Measurements from ENCODE around the gene METTL15.
"Not testable (repeated sequence)": the region's sequence is repeated elsewhere in the genome, so short reads cannot be mapped to it uniquely, and the experiment has no call there.

Gene METTL15

GRCh38 chr11:28137832-28138231, 29.6 kb downstream of the METTL15 start:
- H3K36me3 Mint-ChIP-seq, result peaks cover 67% of the 10 kb centered on the region
- H3K9me3 Mint-ChIP-seq, result peaks cover 26% of the 10 kb centered on the region
- ATAC-seq, result no peak
- no peaks in the 10 kb centered on the region for H3K27me3 Mint-ChIP-seq
- H3K27ac Mint-ChIP-seq, result no peak overlapping the region
- H3K4me3 Mint-ChIP-seq, result no peak overlapping the region
- H3K4me1 Mint-ChIP-seq, result no peaks in the 10 kb centered on the region

DNA sequence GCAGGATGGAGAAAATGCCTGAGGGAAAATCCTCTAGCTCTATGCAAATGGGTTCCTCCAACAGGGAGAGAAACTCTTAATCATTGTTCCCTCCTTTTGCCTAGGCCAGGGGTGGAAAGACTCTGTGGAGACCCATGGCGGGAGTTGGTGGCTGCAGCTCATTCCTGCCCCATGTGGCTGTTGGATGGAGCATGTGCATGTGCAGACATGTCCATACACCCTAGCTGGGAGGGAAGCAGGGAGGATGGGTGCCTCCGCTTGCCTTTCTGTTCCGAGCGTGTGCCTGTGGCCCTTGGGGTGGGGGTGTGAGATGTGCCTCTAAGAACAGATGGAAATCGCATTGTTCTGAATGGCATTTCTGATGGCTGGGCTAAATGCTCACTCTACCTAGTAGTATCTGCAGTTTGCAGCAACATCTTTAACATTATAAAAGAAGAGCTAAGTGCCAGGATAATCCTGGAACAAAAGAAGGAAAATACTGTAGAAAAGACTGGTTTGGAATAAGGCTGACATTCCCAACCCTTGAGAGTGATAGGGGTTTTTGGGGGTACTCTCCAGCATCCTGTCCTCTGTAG, 31.7 kb downstream of the METTL15 start:
- no peak for ATAC-seq
- peaks cover 26% of the 10 kb centered on the region for H3K9me3 Mint-ChIP-seq
- no peak overlapping the region for H3K4me3 Mint-ChIP-seq
- no peak overlapping the region for H3K27ac Mint-ChIP-seq
- no peaks in the 10 kb centered on the region for H3K27me3 Mint-ChIP-seq
- H3K36me3 Mint-ChIP-seq, result peaks cover 53% of the 10 kb centered on the region
- H3K4me1 Mint-ChIP-seq, result peaks cover 7% of the 10 kb centered on the region

DNA sequence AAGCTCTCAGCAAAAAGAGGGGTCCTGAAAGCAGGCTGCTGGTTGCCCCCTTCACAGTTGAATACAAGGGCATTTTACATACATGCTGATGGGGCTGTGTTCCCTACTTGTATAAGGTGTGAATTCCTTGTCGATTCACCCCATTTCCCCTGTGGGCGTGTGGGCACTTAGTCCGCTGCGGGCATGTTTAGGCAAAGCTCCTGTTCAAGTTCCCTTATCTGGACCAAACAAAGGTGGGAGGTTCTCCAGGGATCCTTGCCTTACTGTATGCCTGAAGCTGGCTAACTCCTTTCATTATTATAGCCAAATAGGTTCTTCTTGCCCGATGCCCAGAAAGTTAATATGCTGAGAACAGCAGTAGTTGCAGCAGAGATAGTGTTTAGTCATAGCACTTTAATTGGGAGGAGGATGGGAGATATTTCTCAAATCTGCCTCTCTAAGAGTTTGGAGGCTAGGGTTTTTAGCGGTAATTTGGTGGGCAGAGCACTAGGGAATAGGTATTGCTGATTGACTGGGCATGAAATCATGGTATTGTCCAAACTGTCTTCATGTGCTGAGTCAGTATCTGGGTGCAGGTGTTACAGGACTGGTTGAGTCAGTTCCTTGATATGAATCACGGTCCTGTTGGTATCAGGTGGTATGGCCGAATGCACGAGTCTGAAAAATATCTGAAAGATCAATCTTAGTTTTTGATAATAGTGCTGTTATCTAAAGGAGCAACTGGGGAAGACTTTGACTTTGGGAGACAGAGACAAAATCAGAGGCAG, 32.7 kb downstream of the METTL15 start:
- no peak for ATAC-seq
- H3K4me1 Mint-ChIP-seq, result peaks cover 7% of the 10 kb centered on the region
- H3K9me3 Mint-ChIP-seq, result peaks cover 25% of the 10 kb centered on the region
- H3K27ac Mint-ChIP-seq, result no peak overlapping the region
- peaks cover 44% of the 10 kb centered on the region for H3K36me3 Mint-ChIP-seq
- H3K4me3 Mint-ChIP-seq, result no peak overlapping the region
- H3K27me3 Mint-ChIP-seq, result no peaks in the 10 kb centered on the region

- Mint-ChIP-seq H3K4me1 (peaks cover 7% of the 10 kb centered on the region), H3K36me3 (peaks cover 29% of the 10 kb centered on the region), H3K27ac (no peak overlapping the region), H3K9me3 (peaks cover 19% of the 10 kb centered on the region), H3K27me3 (no peaks in the 10 kb centered on the region), H3K4me3 (no peak overlapping the region)
- ATAC-seq, result no peak
These were observed 34.5 kb downstream of the METTL15 start for GRCh38 chr11:28142724-28143123.

DNA sequence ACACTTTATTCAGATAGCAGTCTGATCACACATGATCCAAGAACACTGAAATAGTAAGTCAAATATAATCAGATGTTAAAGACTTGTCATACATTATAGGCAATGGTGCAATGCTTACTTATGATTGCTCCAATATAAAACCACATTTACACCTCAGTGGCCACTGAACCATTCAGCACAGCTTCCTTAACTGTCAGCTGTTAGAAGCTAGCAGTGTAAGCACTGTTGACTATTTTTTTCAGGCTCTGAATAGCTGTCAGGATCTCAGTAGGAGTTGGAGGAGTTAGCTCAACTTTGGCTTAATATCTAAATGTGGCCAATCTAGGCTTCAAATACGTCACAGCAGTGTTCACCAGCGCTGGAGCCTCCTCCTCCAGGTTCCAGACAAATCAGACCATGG, 36.6 kb downstream of the METTL15 start:
- Mint-ChIP-seq H3K9me3 (peaks cover 13% of the 10 kb centered on the region), H3K27ac (no peak overlapping the region), H3K27me3 (no peaks in the 10 kb centered on the region), H3K4me1 (peaks cover 7% of the 10 kb centered on the region), H3K36me3 (peaks cover 22% of the 10 kb centered on the region), H3K4me3 (no peak overlapping the region)
- no peak for ATAC-seq

- ATAC-seq, result no peak
- peaks cover under 1% of the 10 kb centered on the region for H3K9me3 Mint-ChIP-seq
- no peaks in the 10 kb centered on the region for H3K27me3 Mint-ChIP-seq
- no peak overlapping the region for H3K4me3 Mint-ChIP-seq
- H3K4me1 Mint-ChIP-seq, result peaks cover 7% of the 10 kb centered on the region
- no peak overlapping the region for H3K27ac Mint-ChIP-seq
- peaks cover 15% of the 10 kb centered on the region for H3K36me3 Mint-ChIP-seq
These were observed 38.0 kb downstream of the METTL15 start for GRCh38 chr11:28146123-28146751.

GRCh38 chr11:28152743-28153142, 44.6 kb downstream of the METTL15 start:
- H3K27ac Mint-ChIP-seq, result no peak overlapping the region
- no peaks in the 10 kb centered on the region for H3K27me3 Mint-ChIP-seq
- no peak for ATAC-seq

GRCh38 chr11:28153586-28153985, 45.4 kb downstream of the METTL15 start:
- Mint-ChIP-seq H3K4me3 (no peak overlapping the region), H3K4me1 (no peaks in the 10 kb centered on the region), H3K9me3 (peaks cover 3% of the 10 kb centered on the region), H3K36me3 (peaks cover 42% of the 10 kb centered on the region), H3K27me3 (no peaks in the 10 kb centered on the region), H3K27ac (no peak overlapping the region)
- ATAC-seq, result no peak

More at GRCh38 chr11:28152743-28153142, 44.6 kb downstream of the METTL15 start:
- peaks cover 40% of the 10 kb centered on the region for H3K36me3 Mint-ChIP-seq
- no peaks in the 10 kb centered on the region for H3K9me3 Mint-ChIP-seq
- H3K4me3 Mint-ChIP-seq, result no peak overlapping the region
- no peaks in the 10 kb centered on the region for H3K4me1 Mint-ChIP-seq

DNA sequence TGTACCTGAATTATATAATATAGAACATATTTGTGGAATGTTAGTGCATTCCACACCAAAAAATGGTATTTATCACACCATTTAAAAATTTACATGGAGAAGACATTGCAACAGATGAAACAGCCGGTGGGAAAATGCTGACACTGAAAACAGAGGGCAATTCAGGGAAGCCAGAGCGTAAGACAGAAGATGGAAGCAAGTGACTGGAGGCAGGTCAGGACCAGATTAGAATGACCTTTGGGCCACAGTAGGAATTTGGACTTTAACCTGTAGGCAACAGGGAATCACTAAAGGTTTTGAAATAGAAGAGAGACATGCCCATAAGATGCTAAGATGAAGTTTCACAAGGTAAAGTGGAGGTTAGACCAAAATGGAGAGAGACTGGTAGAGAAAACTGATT, 60.5 kb downstream of the METTL15 start:
- Mint-ChIP-seq H3K27ac (no peak overlapping the region), H3K4me1 (no peaks in the 10 kb centered on the region), H3K9me3 (peaks cover 2% of the 10 kb centered on the region), H3K36me3 (peaks cover 52% of the 10 kb centered on the region), H3K27me3 (no peaks in the 10 kb centered on the region), H3K4me3 (no peak overlapping the region)
- no peak for ATAC-seq

- no peak overlapping the region for H3K4me3 Mint-ChIP-seq
- H3K36me3 Mint-ChIP-seq, result peaks cover 53% of the 10 kb centered on the region
- no peak for ATAC-seq
These were observed 61.6 kb downstream of the METTL15 start for GRCh38 chr11:28169816-28170215.

GRCh38 chr11:28170759-28171158, 62.6 kb downstream of the METTL15 start:
- Mint-ChIP-seq H3K27me3 (no peaks in the 10 kb centered on the region), H3K9me3 (peaks cover 2% of the 10 kb centered on the region), H3K4me3 (no peak overlapping the region), H3K27ac (no peak overlapping the region), H3K36me3 (peaks cover 44% of the 10 kb centered on the region), H3K4me1 (no peaks in the 10 kb centered on the region)
- ATAC-seq, result no peak

More at GRCh38 chr11:28169816-28170215, 61.6 kb downstream of the METTL15 start:
- H3K27me3 Mint-ChIP-seq, result no peaks in the 10 kb centered on the region
- no peak overlapping the region for H3K27ac Mint-ChIP-seq
- H3K4me1 Mint-ChIP-seq, result no peaks in the 10 kb centered on the region
- peaks cover 2% of the 10 kb centered on the region for H3K9me3 Mint-ChIP-seq

DNA sequence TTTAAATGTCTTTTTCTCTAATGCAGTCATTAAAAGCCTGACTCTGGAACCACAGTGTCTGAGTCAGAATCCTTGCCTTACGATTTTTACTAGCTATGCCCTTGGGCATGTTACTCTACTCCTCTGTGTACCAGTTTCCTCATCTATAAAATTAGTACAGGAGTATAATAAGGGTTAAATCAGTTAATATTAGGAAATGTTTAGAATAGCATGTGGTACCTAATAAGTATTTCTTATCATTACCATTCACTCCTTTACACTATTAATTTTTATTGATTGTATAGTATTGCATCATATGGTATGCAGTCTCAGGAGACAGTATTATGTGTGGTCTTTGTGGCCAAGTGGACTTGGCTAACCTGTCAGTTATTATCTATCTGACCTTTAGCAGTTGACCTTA, 68.2 kb downstream of the METTL15 start:
- ATAC-seq, result no peak
- no peaks in the 10 kb centered on the region for H3K4me1 Mint-ChIP-seq
- H3K9me3 Mint-ChIP-seq, result peaks cover 2% of the 10 kb centered on the region
- H3K27ac Mint-ChIP-seq, result no peak overlapping the region
- H3K27me3 Mint-ChIP-seq, result no peaks in the 10 kb centered on the region
- peaks cover 23% of the 10 kb centered on the region for H3K36me3 Mint-ChIP-seq
- H3K4me3 Mint-ChIP-seq, result no peak overlapping the region

DNA sequence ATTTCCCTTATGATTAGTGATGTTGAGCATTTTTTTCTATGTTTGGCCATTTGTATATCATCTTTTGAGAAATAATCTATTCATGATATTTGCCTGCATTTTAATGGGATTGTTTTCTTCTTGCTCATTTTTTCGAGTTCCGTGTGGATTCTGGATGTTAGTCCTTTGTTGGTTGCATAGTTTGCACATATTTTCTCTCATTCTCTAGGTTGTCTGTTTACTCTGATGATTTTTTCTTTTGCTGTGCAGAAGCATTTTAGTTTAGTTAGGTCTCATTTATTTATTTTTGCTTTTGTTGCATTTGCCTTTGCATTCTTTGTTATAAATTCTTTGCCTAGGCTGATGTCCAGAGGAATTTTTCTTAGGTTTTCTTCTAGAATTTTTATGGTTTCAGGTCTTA, 87.3 kb downstream of the METTL15 start:
- ATAC-seq, result no peak
- no peaks in the 10 kb centered on the region for H3K4me1 Mint-ChIP-seq
- no peak overlapping the region for H3K27ac Mint-ChIP-seq
- H3K27me3 Mint-ChIP-seq, result no peaks in the 10 kb centered on the region
- no peak overlapping the region for H3K4me3 Mint-ChIP-seq
- peaks cover 56% of the 10 kb centered on the region for H3K36me3 Mint-ChIP-seq
- peaks cover 3% of the 10 kb centered on the region for H3K9me3 Mint-ChIP-seq

DNA sequence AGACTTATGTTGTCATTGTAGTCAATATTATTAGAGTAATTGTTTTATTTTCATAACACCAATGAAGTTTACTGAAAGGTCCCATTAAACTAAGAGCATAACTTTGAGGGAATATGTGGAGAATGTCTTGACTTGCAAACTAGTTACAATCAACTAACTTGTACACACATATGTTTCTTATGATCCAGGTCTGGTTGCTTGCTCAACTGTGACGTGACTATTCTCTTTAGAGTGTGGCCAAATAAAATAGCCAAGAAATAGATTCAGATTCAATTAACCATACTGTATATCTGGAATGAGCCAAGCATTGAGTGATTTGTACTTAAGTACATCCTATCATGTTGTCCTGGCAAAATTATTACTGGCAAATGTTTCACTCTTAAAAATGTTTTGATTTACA, 101.7 kb downstream of the METTL15 start:
- no peak for ATAC-seq
- Mint-ChIP-seq H3K4me1 (peaks cover 16% of the 10 kb centered on the region), H3K9me3 (no peaks in the 10 kb centered on the region), H3K27me3 (no peaks in the 10 kb centered on the region), H3K27ac (no peak overlapping the region), H3K36me3 (peaks cover 41% of the 10 kb centered on the region), H3K4me3 (no peak overlapping the region)

- peaks cover 31% of the 10 kb centered on the region for H3K4me1 Mint-ChIP-seq
- not testable (repeated sequence) for H3K4me3 Mint-ChIP-seq, ATAC-seq, H3K27ac Mint-ChIP-seq, H3K27me3 Mint-ChIP-seq, H3K9me3 Mint-ChIP-seq
- H3K36me3 Mint-ChIP-seq, result peaks cover 44% of the 10 kb centered on the region
These were observed 113.9 kb downstream of the METTL15 start for GRCh38 chr11:28222063-28222462.

DNA sequence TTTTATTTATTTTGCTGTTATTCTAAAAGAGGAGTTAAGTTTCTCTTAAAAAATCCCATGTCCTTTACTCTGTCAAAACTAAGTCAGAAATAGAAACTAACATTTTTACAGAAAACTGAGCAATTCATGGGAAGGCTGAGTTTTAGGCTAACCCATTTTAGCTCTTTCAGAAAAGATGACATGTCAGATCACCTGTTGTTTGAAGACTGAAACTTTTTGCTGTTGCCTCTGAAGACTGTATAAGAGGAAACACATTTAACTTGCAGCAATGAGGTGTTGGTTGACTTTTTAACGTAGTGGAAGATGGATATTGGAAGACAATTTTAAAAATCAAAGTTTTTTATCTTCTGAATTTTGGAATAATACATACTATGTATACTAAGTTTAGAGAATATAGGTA, 115.4 kb downstream of the METTL15 start:
- H3K27ac Mint-ChIP-seq, result no peak overlapping the region

More for the DNA sequence above, 115.4 kb downstream of the METTL15 start:
- no peaks in the 10 kb centered on the region for H3K27me3 Mint-ChIP-seq
- peaks cover 31% of the 10 kb centered on the region for H3K36me3 Mint-ChIP-seq
- H3K9me3 Mint-ChIP-seq, result no peaks in the 10 kb centered on the region
- ATAC-seq, result no peak
- H3K4me3 Mint-ChIP-seq, result no peak overlapping the region
- peaks cover 30% of the 10 kb centered on the region for H3K4me1 Mint-ChIP-seq
